Measurements from ENCODE around the gene HTRA3.
A peak's percentile ranks its signal among the peaks of the same experiment; 100 is the strongest.

The HTRA3 gene

GRCh38 chr4:8234715-8235114, 34.8 kb upstream of the HTRA3 start:
- no peak for DNase-seq (ENCODE audit: low spot score)

- DNase-seq (ENCODE audit: low spot score): no peak
Observed at GRCh38 chr4:8235224-8235623, 34.3 kb upstream of the HTRA3 start.

- DNase-seq (ENCODE audit: low spot score): no peak
Observed at GRCh38 chr4:8235686-8236085, 33.9 kb upstream of the HTRA3 start.

- DNase-seq (ENCODE audit: low spot score): peak; percentile 67
Observed at GRCh38 chr4:8236106-8236919, 33.2 kb upstream of the HTRA3 start.

GRCh38 chr4:8236920-8237195, 32.7 kb upstream of the HTRA3 start:
- DNase-seq (ENCODE audit: low spot score): no peak

- DNase-seq (ENCODE audit: low spot score): no peak
Observed at GRCh38 chr4:8237256-8237989, 32.1 kb upstream of the HTRA3 start.

- DNase-seq (ENCODE audit: low spot score): no peak
Observed at GRCh38 chr4:8238036-8238511, 31.5 kb upstream of the HTRA3 start.

- no peak for DNase-seq (ENCODE audit: low spot score)
Observed at GRCh38 chr4:8238515-8239053, 31.0 kb upstream of the HTRA3 start.

- no peak for DNase-seq (ENCODE audit: low spot score)
Observed at GRCh38 chr4:8239226-8239625, 30.3 kb upstream of the HTRA3 start.

GRCh38 chr4:8239661-8240060, 29.9 kb upstream of the HTRA3 start:
- DNase-seq (ENCODE audit: low spot score): no peak

GRCh38 chr4:8240211-8241041, 29.1 kb upstream of the HTRA3 start:
- DNase-seq (ENCODE audit: low spot score): no peak

GRCh38 chr4:8241211-8241779, 28.3 kb upstream of the HTRA3 start:
- DNase-seq (ENCODE audit: low spot score): no peak

GRCh38 chr4:8241895-8242696, 27.5 kb upstream of the HTRA3 start:
- peak; percentile 96 for DNase-seq (ENCODE audit: low spot score)

GRCh38 chr4:8242782-8243560, 26.6 kb upstream of the HTRA3 start:
- DNase-seq (ENCODE audit: low spot score): no peak

- DNase-seq (ENCODE audit: low spot score): no peak
Observed at GRCh38 chr4:8244001-8244757, 25.4 kb upstream of the HTRA3 start.

GRCh38 chr4:8244931-8245460, 24.6 kb upstream of the HTRA3 start:
- DNase-seq (ENCODE audit: low spot score): no peak

GRCh38 chr4:8245884-8246833, 23.4 kb upstream of the HTRA3 start:
- no peak for DNase-seq (ENCODE audit: low spot score)

Measured in D341Med (cell line).